Hepatocyte (in vitro differentiated cells): Measurements from ENCODE around the gene GRIK4. TPM values are rescaled to one million over a fixed set of nuclear protein-coding genes. Genes with fewer than 3 reads are reported as not detected.

Source experiments
- DNase-seq: peaks from one replicate; pipeline ENCODE4 v3.0.0-alpha.2; 2016; ENCODE audit warnings: low spot score
- H2AFZ ChIP-seq: fragments of 200-600 bp; sonication (generic); 2 replicates; pipeline ENCODE4 v1.6.0; 2016; ENCODE audit warnings: antibody characterized with exemption, mild to moderate bottlenecking
- H3K27ac ChIP-seq: fragments of 200-600 bp; sonication (generic); 2 replicates; pipeline ENCODE4 v1.5.1; 2016; ENCODE audit warnings: mild to moderate bottlenecking
- H3K27me3 ChIP-seq: fragments of 200-600 bp; sonication (generic); 2 replicates; pipeline ENCODE4 v1.6.1; 2016
- H3K36me3 ChIP-seq: fragments of 200-600 bp; sonication (generic); replicated peaks from 2 replicates; pipeline ENCODE4 v1.5.1; 2016; ENCODE audit warnings: low read depth; ENCODE audit not compliant: insufficient read depth
- H3K4me1 ChIP-seq: fragments of 200-600 bp; sonication (generic); 2 replicates; pipeline ENCODE4 v1.5.1; 2016; ENCODE audit warnings: mild to moderate bottlenecking, moderate library complexity; ENCODE audit not compliant: insufficient read depth
- H3K4me2 ChIP-seq: fragments of 200-600 bp; sonication (generic); 2 replicates; pipeline ENCODE4 v1.6.0; 2016
- H3K4me3 ChIP-seq: fragments of 200-600 bp; sonication (generic); 2 replicates; pipeline ENCODE4 v1.5.1; 2016; ENCODE audit warnings: mild to moderate bottlenecking
- H3K79me2 ChIP-seq: fragments of 200-600 bp; sonication (generic); 2 replicates; pipeline ENCODE4 v1.6.0; 2017; ENCODE audit warnings: mild to moderate bottlenecking
- H3K9me2 ChIP-seq: fragments of 200-600 bp; sonication (generic); replicated peaks from 2 replicates; pipeline ENCODE4 v1.6.0; 2017; ENCODE audit warnings: mild to moderate bottlenecking; ENCODE audit not compliant: insufficient read depth
- H3K9me3 ChIP-seq: fragments of 200-600 bp; sonication (generic); 2 replicates; pipeline ENCODE4 v1.5.1; 2016; ENCODE audit warnings: low read depth, mild to moderate bottlenecking
- H4K20me1 ChIP-seq: fragments of 200-600 bp; sonication (generic); 2 replicates; pipeline ENCODE4 v1.6.0; 2016; ENCODE audit warnings: mild to moderate bottlenecking; ENCODE audit not compliant: insufficient read depth, poor library complexity, severe bottlenecking
- EZH2 ChIP-seq: fragments of 200-600 bp; sonication (generic); IDR thresholded peaks from 2 replicates; pipeline ENCODE4 v1.6.1; 2016; ENCODE audit warnings: antibody characterized with exemption, mild to moderate bottlenecking, borderline replicate concordance
- EZH2phosphoT487 ChIP-seq: fragments of 200-600 bp; sonication (generic); IDR thresholded peaks from one replicate; pipeline ENCODE4 v1.6.1; 2018; ENCODE audit warnings: antibody characterized with exemption, mild to moderate bottlenecking, low read depth, moderate library complexity; ENCODE audit not compliant: unreplicated experiment, severe bottlenecking
- WGBS: methylation state at CpG from one replicate; pipeline ENCODE4 v1.1.6; 2016; ENCODE audit warnings: low lambda C conversion rate; ENCODE audit errors: missing lambda C conversion rate; 5-methylcytosine and 5-hydroxymethylcytosine counted together
- polyA plus RNA-seq: library from polyadenylated mRNA; unstranded; fragments of >200 nt; fragmentation: Nextera tagmentation; extraction: Ambion mirVana; gene quantifications from 2 replicates; pipeline ENCODE4 v1.2.1, GENCODE V29; 2016
- total RNA-seq: library from RNA; depleted of rRNA; stranded (reverse); fragments of >200 nt; gene quantifications from 2 replicates; pipeline ENCODE4 v1.2.3, GENCODE V29; 2014
- TF ChIP-seq, protein P1 (sequence below): fragments of 200-600 bp; sonication (generic); IDR thresholded peaks from 2 replicates; pipeline ENCODE4 v1.5.1; 2016; ENCODE audit warnings: antibody characterized with exemption, mild to moderate bottlenecking; ENCODE audit not compliant: poor library complexity

Gene GRIK4
- total and polyA plus RNA-seq, 2 experiments from 2014 or later: 1.5 to 2.3 TPM

DNA sequence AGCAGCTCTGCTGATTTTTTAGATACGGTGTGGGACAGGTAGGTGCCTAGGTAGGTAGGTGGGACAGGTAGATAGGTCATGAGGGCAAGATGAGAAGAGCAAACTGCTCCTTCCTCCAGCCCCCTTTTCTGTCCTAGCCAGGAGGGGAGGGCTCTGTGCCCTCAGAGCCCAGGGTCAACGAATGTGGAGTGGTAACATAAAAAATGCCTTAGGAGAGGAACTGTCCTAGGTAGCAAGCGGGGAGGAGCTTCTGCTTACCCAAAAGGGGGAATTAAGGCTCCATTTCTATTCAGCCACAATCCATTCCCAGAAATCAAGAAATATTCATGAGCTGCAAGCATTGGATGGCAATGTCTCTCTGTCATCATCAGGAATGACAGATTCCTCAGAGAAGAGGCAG, 234.8 kb downstream of the GRIK4 start:
- no peaks in the 10 kb centered on the region for H4K20me1 ChIP-seq
- H3K9me3 ChIP-seq: no peaks in the 10 kb centered on the region
- WGBS: 59% methylated on average over 3 of the region's 3 CpGs
- H3K9me2 ChIP-seq: no peaks in the 10 kb centered on the region
- TF ChIP-seq, protein P1, sequence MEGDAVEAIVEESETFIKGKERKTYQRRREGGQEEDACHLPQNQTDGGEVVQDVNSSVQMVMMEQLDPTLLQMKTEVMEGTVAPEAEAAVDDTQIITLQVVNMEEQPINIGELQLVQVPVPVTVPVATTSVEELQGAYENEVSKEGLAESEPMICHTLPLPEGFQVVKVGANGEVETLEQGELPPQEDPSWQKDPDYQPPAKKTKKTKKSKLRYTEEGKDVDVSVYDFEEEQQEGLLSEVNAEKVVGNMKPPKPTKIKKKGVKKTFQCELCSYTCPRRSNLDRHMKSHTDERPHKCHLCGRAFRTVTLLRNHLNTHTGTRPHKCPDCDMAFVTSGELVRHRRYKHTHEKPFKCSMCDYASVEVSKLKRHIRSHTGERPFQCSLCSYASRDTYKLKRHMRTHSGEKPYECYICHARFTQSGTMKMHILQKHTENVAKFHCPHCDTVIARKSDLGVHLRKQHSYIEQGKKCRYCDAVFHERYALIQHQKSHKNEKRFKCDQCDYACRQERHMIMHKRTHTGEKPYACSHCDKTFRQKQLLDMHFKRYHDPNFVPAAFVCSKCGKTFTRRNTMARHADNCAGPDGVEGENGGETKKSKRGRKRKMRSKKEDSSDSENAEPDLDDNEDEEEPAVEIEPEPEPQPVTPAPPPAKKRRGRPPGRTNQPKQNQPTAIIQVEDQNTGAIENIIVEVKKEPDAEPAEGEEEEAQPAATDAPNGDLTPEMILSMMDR: no peak
- no peak for TF ChIP-seq EZH2phosphoT487
- H2AFZ ChIP-seq: no peak overlapping the region
- no peaks in the 10 kb centered on the region for H3K79me2 ChIP-seq
- H3K4me2 ChIP-seq: no peak overlapping the region
- H3K4me1 ChIP-seq: no peaks in the 10 kb centered on the region
- H3K27me3 ChIP-seq: no peaks in the 10 kb centered on the region
- no peak overlapping the region for H3K27ac ChIP-seq
- no peaks in the 10 kb centered on the region for H3K36me3 ChIP-seq
- no peak for DNase-seq
- no peak overlapping the region for H3K4me3 ChIP-seq

DNA sequence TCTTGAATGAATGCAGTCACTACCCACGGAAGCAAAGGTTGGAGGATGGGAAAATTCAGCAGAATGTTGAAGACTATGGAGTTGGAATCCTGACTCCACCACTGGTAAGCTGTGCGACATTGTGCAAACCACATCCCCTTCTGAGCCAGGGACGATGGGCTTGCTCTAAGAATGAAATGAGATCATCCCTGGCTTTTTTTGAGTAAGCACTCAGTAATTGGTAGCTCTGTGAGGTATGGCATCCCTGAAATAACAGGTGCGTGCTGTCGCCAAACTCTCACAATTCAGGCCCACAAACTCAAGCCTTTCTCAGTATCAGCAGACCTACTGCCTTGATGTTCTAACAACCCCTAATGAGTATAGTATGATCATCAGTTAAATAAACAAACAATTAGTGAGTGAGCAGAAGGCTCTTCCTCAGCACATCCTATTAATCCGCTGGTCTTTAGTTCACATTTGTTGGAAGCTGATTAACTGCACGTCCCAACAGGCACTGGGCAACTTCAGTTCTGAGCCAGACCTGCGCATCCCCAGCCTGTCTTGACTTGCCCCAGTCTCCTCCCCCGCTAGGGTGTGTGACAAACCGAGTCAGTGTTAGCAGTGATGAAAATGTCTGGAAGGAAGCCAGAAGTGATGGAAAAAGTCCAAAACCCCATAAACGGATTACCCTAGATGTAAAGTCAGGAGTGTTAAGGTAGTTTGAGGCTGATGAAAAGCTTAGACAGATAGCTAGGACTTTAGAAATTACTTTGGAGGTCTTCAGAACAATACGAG, 235.5 kb downstream of the GRIK4 start:
- TF ChIP-seq EZH2phosphoT487: no peak
- no peak for TF ChIP-seq EZH2
- TF ChIP-seq, protein P1: no peak
- no peaks in the 10 kb centered on the region for H3K79me2 ChIP-seq
- H3K4me2 ChIP-seq: no peak overlapping the region
- no peaks in the 10 kb centered on the region for H3K9me3 ChIP-seq
- no peaks in the 10 kb centered on the region for H3K27me3 ChIP-seq
- H3K36me3 ChIP-seq: no peaks in the 10 kb centered on the region
- no peaks in the 10 kb centered on the region for H3K4me1 ChIP-seq
- no peaks in the 10 kb centered on the region for H3K9me2 ChIP-seq
- 76% methylated on average over 12 of the region's 12 CpGs for WGBS
- no peak overlapping the region for H3K4me3 ChIP-seq
- DNase-seq: no peak
- no peaks in the 10 kb centered on the region for H4K20me1 ChIP-seq
- no peak overlapping the region for H3K27ac ChIP-seq
- H2AFZ ChIP-seq: no peak overlapping the region

DNA sequence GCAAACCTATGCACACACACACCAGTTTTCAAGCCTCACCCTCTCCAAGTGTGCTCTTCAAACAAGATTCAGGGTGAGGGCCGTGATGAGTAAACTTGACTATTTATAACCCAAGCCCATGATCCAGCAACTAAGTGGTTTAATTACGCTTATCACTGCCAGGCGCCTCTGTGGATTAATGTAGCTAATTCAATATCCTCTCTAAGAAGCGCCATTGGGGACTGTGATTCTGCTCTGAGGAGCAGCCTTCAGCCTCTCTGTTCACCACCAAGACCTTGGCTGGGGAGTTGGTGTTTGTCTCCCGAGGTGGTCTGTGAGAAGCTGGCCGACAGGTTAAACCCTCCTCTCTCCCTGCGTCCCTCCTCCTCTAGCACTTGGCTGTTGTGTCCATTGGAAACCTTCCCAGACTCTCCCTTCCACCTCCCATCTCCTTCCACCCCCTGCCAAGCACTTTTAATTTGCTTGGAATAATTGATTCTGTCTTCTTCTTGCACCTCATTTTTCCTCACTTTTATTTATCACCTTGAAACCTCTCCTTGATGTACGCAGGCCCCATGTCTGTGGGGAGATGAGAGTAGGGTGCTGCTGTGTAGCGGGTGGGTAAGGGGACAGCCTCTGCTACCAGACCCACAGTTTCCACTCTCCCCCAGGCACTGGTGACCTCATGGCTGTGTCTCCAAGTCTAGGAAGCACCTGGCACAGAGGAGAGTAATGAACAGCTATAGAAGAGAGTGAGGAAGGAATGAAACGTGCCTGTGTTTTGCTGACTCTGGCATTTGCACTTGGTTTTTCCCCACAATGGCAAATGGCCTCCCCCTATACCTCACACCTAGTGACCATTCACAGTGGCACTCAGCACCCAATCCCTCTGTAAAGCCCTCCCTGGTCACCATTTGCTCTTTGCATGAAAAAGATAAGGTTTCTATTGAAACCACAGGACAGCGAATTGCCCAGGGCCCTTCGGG, 236.6 kb downstream of the GRIK4 start:
- WGBS: 76% methylated on average over 12 of the region's 12 CpGs
- Histone ChIP-seq H3K4me1 (no peaks in the 10 kb centered on the region), H3K9me2 (no peaks in the 10 kb centered on the region), H2AFZ (no peak overlapping the region), H3K4me3 (no peak overlapping the region), H3K79me2 (no peaks in the 10 kb centered on the region), H3K9me3 (no peaks in the 10 kb centered on the region), H3K4me2 (no peak overlapping the region), H3K27me3 (no peaks in the 10 kb centered on the region), H3K27ac (no peak overlapping the region), H4K20me1 (no peaks in the 10 kb centered on the region), H3K36me3 (no peaks in the 10 kb centered on the region)
- no peak for DNase-seq
- no peak for TF ChIP-seq EZH2
- no peak for TF ChIP-seq EZH2phosphoT487
- TF ChIP-seq, protein P1: no peak
